Omental fat pad (tissue), 4 donors: Measurements from ENCODE around the gene ANO2. TPM values are rescaled to one million over a fixed set of nuclear protein-coding genes. Genes with fewer than 3 reads are reported as not detected.

Experiments used
- ATAC-seq: fragments of 150-250 bp; one replicate; pipeline ENCODE4 v1.9.1; 2016; ENCODE audit warnings: mild to moderate bottlenecking, moderate library complexity; ENCODE audit not compliant: low FRiP score
- DNase-seq: peaks from one replicate; pipeline ENCODE4 v3.0.0-alpha.2; 2019; ENCODE audit warnings: low spot score
- total RNA-seq, 4 donors: library from RNA; depleted of rRNA; stranded (reverse); fragments of >200 nt; gene quantifications; one replicate each; pipeline ENCODE4 v1.1.0, GENCODE V29; 2016
- TF ChIP-seq, protein P1 (sequence below), 3 donors: fragments of 450-650 bp; IDR thresholded peaks; one replicate each; pipeline ENCODE4 v1.5.1; 2016 to 2017; ENCODE audit warnings: antibody characterized with exemption in 3 of 3, mild to moderate bottlenecking in 3 of 3, moderate library complexity in 2 of 3

The ANO2 gene
- total RNA-seq, 4 donors from 2014 or later = 7.0 to 95.0 (median 20.8) TPM

DNA sequence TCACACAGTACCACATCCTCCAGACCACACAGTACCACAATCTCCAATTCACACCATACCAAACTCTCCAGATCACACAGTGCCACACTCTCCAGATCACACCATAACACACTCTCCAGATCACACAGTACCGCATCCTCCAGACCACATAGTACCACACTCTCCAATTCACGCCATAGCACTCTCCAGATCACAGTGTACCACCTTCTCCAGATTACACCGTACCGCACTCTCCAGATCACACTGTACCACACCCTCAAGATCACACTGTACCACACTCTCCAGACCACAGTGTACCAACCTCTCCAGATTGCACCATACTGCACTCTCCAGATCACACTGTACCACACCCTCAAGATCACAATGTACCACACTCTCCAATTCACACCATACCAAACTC lies 328.2 kb downstream of the ANO2 start:
- ATAC-seq = no peak
- DNase-seq = no peak
- TF ChIP-seq, protein P1, sequence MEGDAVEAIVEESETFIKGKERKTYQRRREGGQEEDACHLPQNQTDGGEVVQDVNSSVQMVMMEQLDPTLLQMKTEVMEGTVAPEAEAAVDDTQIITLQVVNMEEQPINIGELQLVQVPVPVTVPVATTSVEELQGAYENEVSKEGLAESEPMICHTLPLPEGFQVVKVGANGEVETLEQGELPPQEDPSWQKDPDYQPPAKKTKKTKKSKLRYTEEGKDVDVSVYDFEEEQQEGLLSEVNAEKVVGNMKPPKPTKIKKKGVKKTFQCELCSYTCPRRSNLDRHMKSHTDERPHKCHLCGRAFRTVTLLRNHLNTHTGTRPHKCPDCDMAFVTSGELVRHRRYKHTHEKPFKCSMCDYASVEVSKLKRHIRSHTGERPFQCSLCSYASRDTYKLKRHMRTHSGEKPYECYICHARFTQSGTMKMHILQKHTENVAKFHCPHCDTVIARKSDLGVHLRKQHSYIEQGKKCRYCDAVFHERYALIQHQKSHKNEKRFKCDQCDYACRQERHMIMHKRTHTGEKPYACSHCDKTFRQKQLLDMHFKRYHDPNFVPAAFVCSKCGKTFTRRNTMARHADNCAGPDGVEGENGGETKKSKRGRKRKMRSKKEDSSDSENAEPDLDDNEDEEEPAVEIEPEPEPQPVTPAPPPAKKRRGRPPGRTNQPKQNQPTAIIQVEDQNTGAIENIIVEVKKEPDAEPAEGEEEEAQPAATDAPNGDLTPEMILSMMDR (IDR thresholded peaks at IDR 0.05) = no peak

DNA sequence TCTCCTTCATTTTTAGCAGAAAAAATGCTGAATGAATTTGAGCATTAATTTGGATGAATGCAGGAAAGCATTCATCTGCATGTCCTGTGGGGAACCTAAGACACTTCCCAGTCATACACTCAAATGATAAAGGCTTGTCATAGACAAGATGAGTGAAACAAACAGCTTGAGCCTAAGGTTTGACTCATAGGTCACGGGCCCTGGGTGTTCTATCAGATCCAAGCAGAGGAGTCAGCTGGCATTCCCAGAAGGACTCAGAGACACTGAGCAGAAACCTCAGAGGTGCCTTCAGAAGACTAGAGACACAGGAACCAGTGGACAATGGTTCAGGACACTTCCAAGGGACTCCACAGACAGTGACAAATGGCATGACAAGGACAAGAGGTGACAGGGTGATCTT lies 329.3 kb downstream of the ANO2 start:
- TF ChIP-seq, protein P1 (IDR thresholded peaks at IDR 0.05) = no peak
- ATAC-seq (no peak), DNase-seq (no peak)

- DNase-seq (no peak), ATAC-seq (no peak)
- TF ChIP-seq, protein P1 (IDR thresholded peaks at IDR 0.05) = no peak
These were observed 330.8 kb downstream of the ANO2 start for GRCh38 chr12:5614256-5614655.

DNA sequence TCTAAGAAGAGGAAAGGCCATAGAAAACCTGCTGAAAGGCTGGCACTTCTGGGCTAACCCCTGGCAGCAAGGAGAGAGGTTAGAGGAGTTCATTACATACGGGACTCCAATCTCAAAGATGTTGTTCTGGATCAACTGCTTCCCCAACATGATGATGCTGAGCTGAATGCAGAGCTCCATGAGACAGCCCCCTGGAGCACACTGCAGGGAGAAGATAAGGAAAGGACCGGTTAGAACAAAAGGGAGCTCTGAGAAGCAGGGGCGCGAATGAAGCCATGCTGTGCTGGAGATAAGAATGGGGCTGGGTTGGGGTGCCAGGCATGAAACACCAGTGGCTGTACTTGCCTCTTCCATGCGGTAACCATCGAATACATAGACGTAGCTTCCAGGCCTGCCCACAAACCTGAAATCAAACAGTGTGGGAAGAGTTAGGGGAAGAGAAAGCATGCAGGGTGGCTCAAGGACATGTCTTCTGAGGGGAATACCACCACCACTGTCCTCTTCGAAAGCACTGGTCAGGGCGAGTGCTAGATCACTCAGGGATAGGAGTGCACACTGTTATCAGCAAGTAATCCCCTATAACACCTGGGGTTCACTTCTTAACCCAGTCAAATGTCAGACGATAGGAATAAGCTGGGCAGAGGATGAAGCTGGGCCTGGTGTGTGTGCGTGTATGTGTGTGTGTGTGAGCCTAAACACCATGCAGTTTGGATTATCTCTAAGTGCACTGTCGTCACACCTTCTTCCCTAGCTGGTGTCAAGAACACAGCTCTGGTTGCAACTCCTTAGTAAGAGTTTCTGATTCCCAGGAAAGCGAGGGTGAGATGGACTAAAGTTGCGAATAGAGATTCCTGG lies 332.3 kb downstream of the ANO2 start:
- TF ChIP-seq, protein P1 (IDR thresholded peaks at IDR 0.05) = no peak
- DNase-seq (no peak), ATAC-seq (no peak)

DNA sequence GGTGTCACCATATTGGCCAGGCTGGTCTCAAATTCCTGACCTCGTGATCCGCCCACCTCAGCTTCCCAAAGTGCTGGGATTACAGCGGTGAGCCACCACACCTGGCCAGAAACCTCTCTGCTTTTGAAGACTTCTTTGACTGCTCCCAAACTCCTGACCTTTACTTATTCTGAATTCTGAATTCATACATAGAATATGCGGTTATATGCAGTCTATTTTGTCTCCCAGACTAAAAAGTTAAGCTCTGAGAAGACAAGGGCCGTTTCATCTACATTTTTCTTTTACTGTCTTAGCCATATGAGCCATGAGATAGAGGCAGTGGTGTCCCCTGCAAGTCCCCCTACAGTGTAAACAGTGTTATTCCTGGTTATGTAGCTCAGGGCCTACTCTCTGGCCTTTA lies 333.9 kb downstream of the ANO2 start:
- ATAC-seq = no peak
- no peak for DNase-seq
- TF ChIP-seq, protein P1 (IDR thresholded peaks at IDR 0.05) = no peak

DNA sequence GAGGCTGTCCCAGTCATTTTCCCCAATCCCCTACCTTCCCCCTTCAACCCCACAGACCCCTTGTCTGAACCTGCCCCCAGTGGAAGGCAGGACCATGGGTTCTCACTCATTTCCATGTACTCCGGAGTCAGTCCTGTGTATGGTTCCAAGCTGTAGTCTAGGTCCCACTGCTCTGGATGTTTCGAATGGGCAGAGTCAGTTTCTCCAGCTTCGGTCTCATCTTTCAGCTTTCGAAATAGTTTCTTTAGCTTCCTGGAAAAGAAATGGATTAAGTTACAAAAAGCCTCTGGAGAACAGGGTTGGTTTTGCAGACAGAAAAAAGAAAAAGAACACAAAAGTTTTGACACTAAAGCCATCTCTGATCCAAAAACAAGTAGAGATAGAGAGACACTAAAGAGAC lies 345.7 kb downstream of the ANO2 start:
- TF ChIP-seq, protein P1 (IDR thresholded peaks at IDR 0.05) = no peak
- DNase-seq (no peak), ATAC-seq (no peak)

DNA sequence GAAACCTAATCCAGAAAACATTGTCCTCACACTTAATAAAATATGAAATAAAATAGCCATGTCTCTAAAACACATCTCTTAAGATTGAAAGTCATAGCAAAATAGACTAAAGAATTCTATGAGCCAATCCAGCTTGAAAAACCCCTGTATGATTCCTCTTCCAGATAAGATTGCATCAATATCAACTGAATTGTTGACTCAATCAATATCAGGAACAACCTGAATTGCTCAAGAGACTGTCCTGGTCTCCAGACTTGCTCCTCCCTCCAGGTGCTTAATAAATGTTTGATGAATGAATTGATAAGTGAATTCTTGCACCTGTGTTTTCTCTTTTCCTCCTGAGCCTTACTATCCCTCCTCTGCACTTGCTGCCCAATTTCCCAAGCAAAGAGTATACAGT lies 351.1 kb downstream of the ANO2 start:
- TF ChIP-seq, protein P1 (IDR thresholded peaks at IDR 0.05) = no peak
- no peak for DNase-seq
- ATAC-seq = no peak
